ENCODE results near the gene MAGEA4. TPM values are rescaled to one million over a fixed set of nuclear protein-coding genes. Genes with fewer than 3 reads are reported as not detected.

MAGEA4 gene
- total and polyA plus RNA-seq, 2 of the 8 experiments (the other 6 are each of a cell fraction or from before 2014, with no cell fraction given), result 0.45 to 0.67 TPM

DNA sequence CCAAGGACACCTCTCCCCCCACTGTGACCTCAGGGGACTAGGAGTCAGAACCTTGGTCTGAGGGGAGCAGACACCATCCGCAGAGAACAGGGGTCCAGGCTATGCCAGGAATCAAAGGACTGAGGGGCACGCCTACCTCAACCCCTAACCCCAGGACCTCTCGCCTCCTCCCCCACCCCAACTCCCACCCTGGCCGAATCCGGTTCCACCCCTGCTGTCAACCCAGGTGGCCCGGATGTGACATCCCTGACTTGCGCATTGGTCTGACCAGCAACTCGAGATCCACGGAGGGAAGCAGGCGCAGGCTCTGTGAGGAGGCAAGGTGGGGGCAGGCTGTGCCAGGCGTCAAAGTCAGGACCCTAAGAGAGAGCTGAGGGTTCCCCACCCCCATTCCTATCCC is 468 bp upstream of the MAGEA4 start:
- Histone ChIP-seq H3K23me2 (ENCODE audit: low read depth, low read length) (no peaks in the 10 kb centered on the region), H2AFZ (ENCODE audit: low read length) (no peak overlapping the region), H3K9me3 (ENCODE audit: insufficient read depth in 2 of 2, low read depth in 1 of 2, low read length in 1 of 2) (no peaks in the 10 kb centered on the region), H3K18ac (ENCODE audit: extremely low read depth, low read length) (no peak overlapping the region), H2BK15ac (ENCODE audit: low read length) (no peak overlapping the region), H3K79me2 (ENCODE audit: control insufficient read depth in 1 of 2, insufficient read depth in 2 of 2, low read length in 2 of 2) (no peaks in the 10 kb centered on the region), H2BK120ac (replicated peaks; ENCODE audit: low read depth, low read length) (no peak overlapping the region), H3K4me2 (ENCODE audit: insufficient read depth in 1 of 2, low read depth in 2 of 2, low read length in 2 of 2) (no peak overlapping the region), H4K8ac (ENCODE audit: extremely low read depth, insufficient read depth, low read length) (no peak overlapping the region), H3K14ac (ENCODE audit: insufficient read length) (no peak overlapping the region), H3K27ac (ENCODE audit: low read depth, low read length) (no peak overlapping the region), H4K91ac (replicated peaks; ENCODE audit: insufficient read length, low read length) (no peak overlapping the region), H3K4me3 (ENCODE audit: extremely low read depth in 1 of 4, insufficient read depth in 2 of 4, low read depth in 3 of 4, low read length in 4 of 4) (no peak overlapping the region), H4K5ac (ENCODE audit: insufficient read length, low read depth, low read length) (no peak overlapping the region), H2BK5ac (ENCODE audit: low read depth, low read length) (no peak overlapping the region), H3K36me3 (ENCODE audit: control insufficient read depth in 2 of 4, insufficient read depth in 4 of 4, low read length in 3 of 4) (no peaks in the 10 kb centered on the region), H3K27me3 (replicated peaks in 1 of 4; ENCODE audit: control insufficient read depth in 3 of 4, extremely low read depth in 1 of 4, insufficient read depth in 3 of 4, low read length in 3 of 4) (no peaks in the 10 kb centered on the region), H3K23ac (ENCODE audit: insufficient read length) (no peak overlapping the region), H3K9ac (replicated peaks in 1 of 4; ENCODE audit: extremely low read depth in 1 of 4, low read depth in 3 of 4, low read length in 3 of 4) (no peak overlapping the region), H2BK12ac (ENCODE audit: low read depth, low read length) (no peak overlapping the region), H3K4me1 (replicated peaks in 1 of 4; ENCODE audit: control insufficient read depth in 3 of 4, insufficient read depth in 4 of 4, low read length in 3 of 4) (no peaks in the 10 kb centered on the region), H3K56ac (replicated peaks; ENCODE audit: insufficient read length, low read depth, low read length) (no peak overlapping the region), H3K4ac (replicated peaks; ENCODE audit: insufficient read length, low read depth, low read length) (no peak overlapping the region), H3K79me1 (ENCODE audit: low read depth, low read length) (no peaks in the 10 kb centered on the region), H2BK20ac (ENCODE audit: low read length) (no peak overlapping the region), H4K20me1 (replicated peaks in 1 of 2; ENCODE audit: control insufficient read depth in 1 of 2, insufficient read depth in 2 of 2, low read length in 2 of 2) (no peaks in the 10 kb centered on the region), H2AK5ac (ENCODE audit: low read depth, low read length) (no peak overlapping the region)
- DNase-seq (ENCODE audit: low read depth in 1 of 2, low spot score in 2 of 2) (no peak), FAIRE-seq (no peak)
- WGBS, 2 experiments (ENCODE audit: extremely low coverage in 1 of 2, insufficient coverage in 1 of 2, insufficient read length in 1 of 2, insufficient replicate concordance in 2 of 2, low coverage in 1 of 2, low lambda C conversion rate in 2 of 2, missing lambda C conversion rate in 1 of 2), result 93% methylated on average over 5 of the region's 11 CpGs; no CpG with 5 or more reads in 1 of the 2 experiments
- ChIA-PET CTCF (ENCODE audit: partially characterized antibody) (interaction anchor here (1.0 kb wide), 1 partner anchor 62 kb away, joined by 3 read pairs; no protein-coding TSS in a partner anchor), POLR2A (ENCODE audit: partially characterized antibody) (no interaction called here)
- no peak for TF ChIP-seq EZH2 (IDR thresholded peaks at IDR 0.05; ENCODE audit: low read depth, low read length, severe bottlenecking)
- no peak for TF ChIP-seq GABPA (IDR thresholded peaks at IDR 0.05; ENCODE audit: borderline replicate concordance, insufficient read depth, low read length)
- no peak for TF ChIP-seq TCF12 (IDR thresholded peaks at IDR 0.05; ENCODE audit: low read depth, low read length)
- TF ChIP-seq SP4 (IDR thresholded peaks at IDR 0.05; ENCODE audit: low read length), result no peak
- TF ChIP-seq TBP (IDR thresholded peaks at IDR 0.05; ENCODE audit: low read depth, low read length), result no peak
- TF ChIP-seq EP300 (IDR thresholded peaks at IDR 0.05; ENCODE audit: borderline replicate concordance in 1 of 2, low read depth in 2 of 2, low read length in 2 of 2), result no peak
- no peak for TF ChIP-seq SAP30 (IDR thresholded peaks at IDR 0.05; ENCODE audit: insufficient read depth, insufficient replicate concordance, low read length)
- no peak for TF ChIP-seq E2F6 (IDR thresholded peaks at IDR 0.05)
